CD4-positive, alpha-beta T cell treated with Interleukin-6 for 4 hours (primary cell): Measurements from ENCODE around the gene FCGR3B.
"Not testable (repeated sequence)": the region's sequence is repeated elsewhere in the genome, so short reads cannot be mapped to it uniquely, and the experiment has no call there.

Source experiments
- DNase-seq: peaks from one replicate; pipeline ENCODE4 v3.0.0-alpha.2; 2020; ENCODE audit warnings: mixed read lengths

FCGR3B gene

DNA sequence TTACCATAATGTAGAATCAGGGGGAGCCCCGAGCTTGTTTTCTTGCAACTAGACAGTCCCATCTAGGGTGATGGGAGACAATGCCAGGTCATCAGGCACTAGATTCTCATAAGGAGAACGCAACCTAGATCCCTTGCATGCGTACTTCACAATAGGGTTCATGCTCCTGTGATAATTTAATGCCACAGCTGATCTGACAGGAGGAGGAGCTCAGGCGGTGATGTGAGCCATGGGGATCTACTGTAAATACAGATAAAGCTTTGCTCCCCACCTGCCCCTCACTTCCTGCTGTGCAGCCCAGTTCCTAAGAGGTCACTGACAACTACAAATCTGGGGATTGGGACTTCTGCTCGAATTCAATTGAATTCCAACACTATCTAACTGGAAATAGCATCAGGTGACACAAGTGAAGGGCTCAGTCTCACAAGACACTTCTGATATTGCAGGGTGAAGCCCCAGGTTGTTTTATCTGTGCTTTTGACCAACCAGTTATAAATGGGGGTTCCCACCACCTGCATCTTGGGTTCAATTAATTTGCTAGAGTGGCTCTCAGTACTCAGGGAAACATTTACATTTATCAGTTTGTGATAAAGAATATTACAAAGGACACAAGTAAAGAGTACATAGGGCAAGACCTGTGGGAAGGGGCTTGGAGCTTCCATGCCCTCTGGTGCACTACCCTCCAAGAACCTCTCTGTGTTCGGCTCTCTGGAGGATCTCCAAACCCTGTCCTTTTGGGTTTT lies 7.4 kb upstream of the FCGR3B start:
- not testable (repeated sequence) for DNase-seq

- DNase-seq: not testable (repeated sequence)
Measured at GRCh38 chr1:161636976-161637375, 6.0 kb upstream of the FCGR3B start.

GRCh38 chr1:161636189-161636782 lies 5.3 kb upstream of the FCGR3B start:
- DNase-seq: not testable (repeated sequence)

GRCh38 chr1:161634993-161635392 lies 4.0 kb upstream of the FCGR3B start:
- not testable (repeated sequence) for DNase-seq

DNA sequence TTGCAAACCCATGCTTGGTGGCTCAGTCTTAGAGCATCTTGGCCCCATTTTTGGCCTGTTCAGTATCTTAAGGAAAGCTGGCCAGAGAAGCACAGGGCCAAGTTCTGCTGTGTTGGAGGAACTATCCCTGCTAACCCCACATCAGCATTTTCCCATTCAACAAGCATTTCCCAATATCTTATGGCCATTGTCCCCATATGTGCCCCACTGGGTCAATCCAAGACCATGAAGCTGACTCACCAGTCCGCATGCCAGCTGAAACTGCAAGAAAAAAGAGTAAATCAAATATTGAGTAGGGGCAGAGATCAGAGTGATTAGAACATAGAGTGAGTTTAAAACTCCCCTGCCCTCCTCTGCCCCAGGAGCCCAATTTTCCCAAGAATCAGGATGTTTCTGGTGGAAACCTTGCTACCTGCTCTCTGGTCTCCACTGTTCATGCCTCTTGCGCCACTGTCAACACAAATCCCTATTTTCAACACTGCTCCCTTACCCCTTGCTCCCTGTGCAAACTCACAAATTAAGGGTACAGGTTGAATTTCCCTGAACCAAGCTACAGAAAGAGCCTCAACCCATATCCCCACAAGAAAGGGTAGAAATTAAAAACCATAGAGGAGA lies 741 bp downstream of the FCGR3B start:
- not testable (repeated sequence) for DNase-seq

DNA sequence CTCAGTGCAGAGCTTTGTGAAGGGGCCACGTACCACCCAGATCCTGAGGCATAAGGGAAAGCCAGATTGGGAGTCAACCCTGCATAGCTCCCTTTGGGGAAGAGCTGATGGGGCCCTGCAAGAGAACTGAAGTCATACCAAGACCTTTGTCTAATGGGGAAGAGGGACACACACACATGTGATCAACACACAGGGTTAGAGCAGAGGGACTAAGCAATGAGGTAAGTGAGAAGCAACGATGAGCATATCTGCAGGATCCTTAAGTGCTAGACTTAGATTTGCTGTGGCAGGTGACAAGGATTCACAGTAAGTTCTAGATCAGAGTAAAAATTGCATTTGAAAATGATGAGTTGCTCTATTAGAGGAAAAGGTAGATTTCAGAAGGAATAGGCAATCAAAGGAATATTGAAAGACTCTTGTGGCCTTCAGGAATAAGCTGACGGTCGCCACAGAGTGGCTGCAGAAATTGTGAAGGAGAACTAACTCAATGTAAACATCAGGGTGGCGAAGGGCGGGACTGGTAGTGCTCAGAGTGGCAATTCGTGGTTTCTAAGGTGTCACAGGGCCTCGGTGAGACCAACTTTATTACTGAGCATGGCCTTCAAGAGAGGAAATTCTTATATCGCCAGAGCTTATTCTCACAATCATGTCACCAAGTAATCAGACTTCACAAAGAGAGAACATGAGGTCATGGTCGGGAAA lies 4.4 kb downstream of the FCGR3B start:
- not testable (repeated sequence) for DNase-seq

DNA sequence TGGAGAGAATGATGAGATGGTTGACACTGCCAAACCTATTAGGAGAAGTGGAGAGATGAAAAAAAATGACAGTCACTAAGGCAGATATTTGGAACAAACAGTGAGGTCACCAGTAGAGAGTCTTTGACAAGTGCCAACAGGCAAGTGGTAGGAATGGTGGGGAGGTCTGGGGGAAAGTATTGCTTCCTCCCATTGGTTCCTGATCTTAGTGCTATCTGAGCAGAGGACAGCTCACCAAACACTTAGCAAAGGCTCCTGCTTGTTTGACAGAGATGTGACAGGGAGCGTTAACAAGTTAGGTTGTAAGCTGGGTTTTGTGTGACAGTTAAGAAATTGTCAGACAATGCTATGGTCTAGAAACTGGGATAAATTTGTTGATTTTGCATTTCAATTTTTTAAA lies 6.4 kb downstream of the FCGR3B start:
- not testable (repeated sequence) for DNase-seq

GRCh38 chr1:161623401-161624051 lies 7.5 kb downstream of the FCGR3B start:
- DNase-seq: not testable (repeated sequence)

- DNase-seq: peak; percentile 10
Measured at GRCh38 chr1:161622054-161622453, 8.9 kb downstream of the FCGR3B start.

DNA sequence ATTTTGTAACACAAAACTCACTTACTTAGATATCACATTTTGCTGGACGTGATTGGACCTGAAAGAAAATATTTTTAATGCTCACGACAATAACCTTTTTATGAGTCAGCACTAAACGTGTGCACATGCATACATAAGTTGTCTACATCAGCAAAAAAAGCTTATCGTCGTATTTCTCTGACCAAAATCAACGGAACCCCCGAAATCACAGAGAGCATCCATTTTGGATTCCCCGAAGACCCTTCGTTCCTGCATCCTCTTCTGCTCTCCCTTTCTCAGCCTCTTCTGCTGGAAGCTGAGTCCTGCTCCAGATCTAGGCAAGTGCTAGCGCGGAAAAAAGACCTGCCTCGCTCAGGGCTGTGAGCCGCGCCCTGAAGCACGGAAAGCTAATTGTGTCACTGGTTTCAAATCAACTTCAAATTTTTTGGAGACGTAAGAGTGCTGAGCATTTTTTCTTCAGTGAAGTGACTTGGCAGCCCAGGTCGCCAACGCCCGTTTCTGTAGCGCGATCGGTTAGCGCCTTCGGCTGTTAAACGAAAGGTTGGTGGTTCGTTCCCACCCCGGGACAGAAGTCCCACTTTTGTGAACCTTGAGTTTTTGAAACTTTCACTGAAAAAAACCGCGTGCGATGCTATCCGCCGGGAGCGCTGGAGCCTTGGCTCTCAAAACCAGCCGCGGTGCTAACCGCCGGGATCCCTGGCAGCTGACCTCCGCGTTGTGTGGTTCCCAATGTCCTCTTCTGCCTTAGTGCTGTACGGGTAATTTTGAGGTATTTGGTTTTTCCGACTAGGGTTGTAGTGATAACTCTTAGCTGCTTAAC lies 9.6 kb downstream of the FCGR3B start:
- peak; percentile 77 for DNase-seq

DNA sequence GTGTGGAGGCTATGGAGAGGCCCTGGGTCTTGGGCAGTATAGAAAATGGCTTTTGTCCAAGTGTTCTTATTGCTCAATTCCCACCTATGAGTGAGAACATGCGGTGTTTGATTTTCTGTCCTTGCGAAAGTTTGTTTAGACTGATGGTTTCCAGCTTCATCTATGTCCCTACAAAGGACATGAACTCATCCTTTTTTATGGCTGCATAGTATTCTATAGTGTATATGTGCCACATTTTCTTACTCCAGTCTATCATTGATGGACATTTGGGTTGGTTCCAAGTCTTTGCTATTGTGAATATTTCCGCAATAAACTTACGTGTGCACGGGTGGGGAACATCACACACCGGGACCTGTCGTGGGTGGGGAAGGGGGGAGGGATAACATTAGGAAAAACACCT lies 10.6 kb downstream of the FCGR3B start:
- DNase-seq: not testable (repeated sequence)

DNA sequence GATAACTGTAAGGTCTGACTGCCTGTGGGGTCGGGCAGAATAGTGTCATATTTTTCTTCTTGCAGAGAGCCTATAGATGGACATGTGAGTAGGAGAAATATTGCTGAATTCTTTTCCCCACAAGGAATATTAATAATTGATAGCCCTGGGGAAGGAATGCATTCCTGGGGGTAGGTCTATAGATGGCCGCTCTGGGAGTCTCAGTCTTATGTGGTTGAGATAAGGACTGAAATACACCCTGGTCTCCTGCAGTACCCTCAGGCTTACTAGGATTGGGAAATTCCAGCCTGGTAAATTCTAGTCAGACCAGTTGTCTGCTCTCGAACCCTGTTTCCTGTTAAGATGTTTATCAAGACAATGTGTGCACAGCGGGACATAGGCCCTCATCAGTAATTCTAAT lies 12.5 kb downstream of the FCGR3B start:
- not testable (repeated sequence) for DNase-seq

DNA sequence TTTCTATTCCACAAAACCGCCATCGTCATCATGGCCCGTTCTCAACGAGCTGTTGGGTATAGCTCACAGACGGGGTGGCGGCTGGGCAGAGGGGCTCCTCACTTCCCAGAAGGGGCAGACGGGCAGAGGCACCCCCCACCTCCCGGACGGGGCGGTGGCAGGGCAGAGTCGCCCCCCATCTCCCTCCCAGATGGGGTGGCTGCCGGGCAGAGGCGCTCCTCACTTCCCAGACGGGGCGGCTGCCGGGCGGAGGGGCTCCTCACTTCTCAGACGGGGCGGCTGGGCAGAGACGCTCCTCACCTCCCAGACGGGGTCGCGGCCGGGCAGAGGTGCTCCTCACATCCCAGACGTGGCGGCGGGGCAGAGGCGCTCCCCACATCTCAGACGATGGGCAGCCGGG lies 14.6 kb downstream of the FCGR3B start:
- DNase-seq: not testable (repeated sequence)

GRCh38 chr1:161613142-161613514 lies 17.8 kb downstream of the FCGR3B start:
- DNase-seq: not testable (repeated sequence)

GRCh38 chr1:161612322-161613141 lies 18.4 kb downstream of the FCGR3B start:
- peak; percentile 93 for DNase-seq

GRCh38 chr1:161611866-161612321 lies 19.1 kb downstream of the FCGR3B start:
- peak; percentile 22 for DNase-seq

- DNase-seq: not testable (repeated sequence)
Measured at GRCh38 chr1:161610198-161610597, 20.8 kb downstream of the FCGR3B start.

DNA sequence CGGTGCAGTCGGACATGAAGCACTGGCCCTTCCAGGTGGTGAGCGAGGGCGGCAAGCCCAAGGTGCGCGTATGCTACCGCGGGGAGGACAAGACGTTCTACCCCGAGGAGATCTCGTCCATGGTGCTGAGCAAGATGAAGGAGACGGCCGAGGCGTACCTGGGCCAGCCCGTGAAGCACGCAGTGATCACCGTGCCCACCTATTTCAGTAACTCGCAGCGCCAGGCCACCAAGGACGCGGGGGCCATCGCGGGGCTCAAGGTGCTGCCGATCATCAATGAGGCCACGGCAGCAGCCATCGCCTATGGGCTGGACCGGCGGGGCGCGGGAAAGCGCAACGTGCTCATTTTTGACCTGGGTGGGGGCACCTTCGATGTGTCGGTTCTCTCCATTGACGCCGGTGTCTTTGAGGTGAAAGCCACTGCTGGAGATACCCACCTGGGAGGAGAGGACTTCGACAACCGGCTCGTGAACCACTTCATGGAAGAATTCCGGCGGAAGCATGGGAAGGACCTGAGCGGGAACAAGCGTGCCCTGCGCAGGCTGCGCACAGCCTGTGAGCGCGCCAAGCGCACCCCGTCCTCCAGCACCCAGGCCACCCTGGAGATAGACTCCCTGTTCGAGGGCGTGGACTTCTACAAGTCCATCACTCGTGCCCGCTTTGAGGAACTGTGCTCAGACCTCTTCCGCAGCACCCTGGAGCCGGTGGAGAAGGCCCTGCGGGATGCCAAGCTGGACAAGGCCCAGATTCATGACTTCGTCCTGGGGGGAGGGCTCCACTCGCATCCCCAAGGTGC lies 24.2 kb downstream of the FCGR3B start:
- not testable (repeated sequence) for DNase-seq

DNA sequence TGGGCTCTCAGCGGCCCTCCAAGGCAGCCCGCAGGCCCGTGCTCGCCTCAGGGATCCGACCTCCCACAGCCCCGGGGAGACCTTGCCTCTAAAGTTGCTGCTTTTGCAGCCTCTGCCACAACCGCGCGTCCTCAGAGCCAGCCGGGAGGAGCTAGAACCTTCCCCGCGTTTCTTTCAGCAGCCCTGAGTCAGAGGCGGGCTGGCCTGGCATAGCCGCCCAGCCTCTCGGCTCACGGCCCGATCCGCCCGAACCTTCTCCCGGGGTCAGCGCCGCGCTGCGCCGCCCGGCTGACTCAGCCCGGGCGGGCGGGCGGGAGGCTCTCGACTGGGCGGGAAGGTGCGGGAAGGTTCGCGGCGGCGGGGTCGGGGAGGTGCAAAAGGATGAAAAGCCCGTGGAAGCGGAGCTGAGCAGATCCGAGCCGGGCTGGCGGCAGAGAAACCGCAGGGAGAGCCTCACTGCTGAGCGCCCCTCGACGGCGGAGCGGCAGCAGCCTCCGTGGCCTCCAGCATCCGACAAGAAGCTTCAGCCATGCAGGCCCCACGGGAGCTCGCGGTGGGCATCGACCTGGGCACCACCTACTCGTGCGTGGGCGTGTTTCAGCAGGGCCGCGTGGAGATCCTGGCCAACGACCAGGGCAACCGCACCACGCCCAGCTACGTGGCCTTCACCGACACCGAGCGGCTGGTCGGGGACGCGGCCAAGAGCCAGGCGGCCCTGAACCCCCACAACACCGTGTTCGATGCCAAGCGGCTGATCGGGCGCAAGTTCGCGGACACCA lies 25.0 kb downstream of the FCGR3B start:
- peak; percentile 2 for DNase-seq
